Left lung (tissue), 10 donors: ENCODE measurements around the gene TARS2. TPM values are rescaled to one million over a fixed set of nuclear protein-coding genes. Genes with fewer than 3 reads are reported as not detected.

ENCODE experiments used
- ATAC-seq: fragments of 200-7000 bp; cut with Tn5 transposase; one replicate; pipeline ENCODE4 v1.9.1; 2020; ENCODE audit warnings: moderate library complexity
- DNase-seq, 4 donors: peaks; one replicate each; pipeline ENCODE4 v3.0.0-alpha.2; 2013 to 2020
- H3K27ac ChIP-seq, 2 donors: fragments of 200-600 bp; sonication (generic) in 1 of 2; one replicate each; pipeline versions ENCODE4 v1.5.0 to v1.8.0; 2020 to 2021
- H3K27me3 ChIP-seq, 2 donors: fragments of 200-600 bp; sonication (generic) in 1 of 2; one replicate each; pipeline versions ENCODE4 v1.5.0 to v1.8.0; 2020 to 2021
- H3K36me3 ChIP-seq, 2 donors: fragments of 200-600 bp; sonication (generic) in 1 of 2; one replicate each; pipeline versions ENCODE4 v1.5.0 to v1.8.0; 2020 to 2021
- H3K4me1 ChIP-seq, 2 donors: fragments of 200-600 bp; one replicate each; pipeline ENCODE4 v1.8.0; 2021
- H3K4me3 ChIP-seq, 2 donors: fragments of 200-600 bp; sonication (generic) in 1 of 2; one replicate each; pipeline versions ENCODE4 v1.5.0 to v1.8.0; 2020 to 2021; ENCODE audit warnings: mild to moderate bottlenecking in 1 of 2
- H3K9me3 ChIP-seq, 2 donors: fragments of 200-600 bp; sonication (generic) in 1 of 2; one replicate each; pipeline versions ENCODE4 v1.5.0 to v1.8.0; 2020 to 2021
- CTCF ChIP-seq, 2 donors: fragments of 200-600 bp; sonication (generic) in 1 of 2; IDR thresholded peaks; one replicate each; pipeline versions ENCODE4 v1.5.0 to v1.8.0; 2021; ENCODE audit warnings: antibody characterized with exemption in 2 of 2
- intact Hi-C, 2 donors: fragments of 100-400 bp; cut with DNase I; formaldehyde crosslinking; loops; one replicate each; pipeline versions ENCODE4 v1.11.2 to v1.14.2; 2022
- polyA plus RNA-seq, 6 donors: library from polyadenylated mRNA; unstranded; fragments of 120-200 nt; gene quantifications; one replicate each; pipeline ENCODE4 v1.2.1, GENCODE V29; 2013; ENCODE audit not compliant: insufficient read length in 6 of 6
- total RNA-seq, 2 donors: library from RNA; stranded (reverse); fragmentation: NEBNext Ultra II Directional; extraction: Animal tissue kit (Norgen Biotek cat#: 25700); gene quantifications; one replicate each; pipeline ENCODE4 v1.2.1, GENCODE V29; 2021
- donor health status: DM: no; HTN: yes; CAD: no.
- donor health status: DM: no; HTN: no; CAD: no.

Gene TARS2
- total and polyA plus RNA-seq, 8 donors, result 18.5 to 29.4 (median 26.0) TPM

GRCh38 chr1:150548632-150549495 lies 61.6 kb downstream of the TARS2 start, which contains the start of gene ADAMTSL4:
ADAMTSL4 (plus strand) TSS chr1:150549408; CDS start chr1:150552289, 2,881 bp downstream.
- peak in 1 of 2 donors; percentile 14 for TF ChIP-seq CTCF (IDR thresholded peaks at IDR 0.05)

GRCh38 chr1:150549496-150550221 lies 62.4 kb downstream of the TARS2 start:
- H3K4me1 ChIP-seq, result peaks cover 35 to 64% of the 10 kb centered on the region in 2 donors
- H3K27me3 ChIP-seq, result peaks cover 0 to 4% of the 10 kb centered on the region in 2 donors
- H3K27ac ChIP-seq, result peak overlapping the region; percentile 87 to 89
- DNase-seq (peak in 1 of 4 donors; percentile 82), ATAC-seq (peak; percentile 2)
- no peaks in the 10 kb centered on the region for H3K9me3 ChIP-seq
- H3K4me3 ChIP-seq, result peak overlapping the region; percentile 44 to 58
- H3K36me3 ChIP-seq, result peaks cover 0 to 13% of the 10 kb centered on the region in 2 donors
- no peak for TF ChIP-seq CTCF (IDR thresholded peaks at IDR 0.05)
- intact Hi-C loops, result no loop called here

More at GRCh38 chr1:150548632-150549495, 61.6 kb downstream of the TARS2 start, which contains the start of gene ADAMTSL4:
- peak; percentile 64 for ATAC-seq
- H3K36me3 ChIP-seq, result peaks cover 0 to 5% of the 10 kb centered on the region in 2 donors
- peak; percentile 61 to 93 (median 70) for DNase-seq
- peaks cover 35 to 61% of the 10 kb centered on the region in 2 donors for H3K4me1 ChIP-seq
- peak within 1 kb of the TSS; percentile 44 to 58 for H3K4me3 ChIP-seq
- H3K27ac ChIP-seq, result peak within 1 kb of the TSS; percentile 87 to 89
- H3K27me3 ChIP-seq, result peaks cover 0 to 4% of the 10 kb centered on the region in 2 donors
- no peaks in the 10 kb centered on the region for H3K9me3 ChIP-seq
- intact Hi-C loops, result no loop called here

- ATAC-seq, result peak; percentile 2
- peak in 1 of 4 donors; percentile 66 for DNase-seq
- TF ChIP-seq CTCF (IDR thresholded peaks at IDR 0.05), result no peak
- Histone ChIP-seq H3K9me3 (no peaks in the 10 kb centered on the region), H3K27ac (peak overlapping the region; percentile 85 to 89), H3K27me3 (peaks cover 0 to 4% of the 10 kb centered on the region in 2 donors), H3K4me1 (peaks cover 35 to 64% of the 10 kb centered on the region in 2 donors), H3K36me3 (peaks cover 0 to 21% of the 10 kb centered on the region in 2 donors), H3K4me3 (peak overlapping the region; percentile 44 to 58)
- intact Hi-C loops, result no loop called here
Measured at GRCh38 chr1:150550222-150551050, 63.2 kb downstream of the TARS2 start.

GRCh38 chr1:150551051-150551783 lies 64.0 kb downstream of the TARS2 start:
- H3K9me3 ChIP-seq, result no peaks in the 10 kb centered on the region
- no peak for DNase-seq
- peaks cover 0 to 2% of the 10 kb centered on the region in 2 donors for H3K27me3 ChIP-seq
- H3K4me3 ChIP-seq, result peak overlapping the region in 1 of 2 donors; percentile 58
- no peak for ATAC-seq
- peak overlapping the region; percentile 85 to 89 for H3K27ac ChIP-seq
- intact Hi-C loops, result no loop called here
- H3K4me1 ChIP-seq, result peaks cover 35 to 64% of the 10 kb centered on the region in 2 donors
- peaks cover 0 to 28% of the 10 kb centered on the region in 2 donors for H3K36me3 ChIP-seq
- no peak for TF ChIP-seq CTCF (IDR thresholded peaks at IDR 0.05)
